ENCODE measurements around the gene ADARB1.

Gene ADARB1

DNA sequence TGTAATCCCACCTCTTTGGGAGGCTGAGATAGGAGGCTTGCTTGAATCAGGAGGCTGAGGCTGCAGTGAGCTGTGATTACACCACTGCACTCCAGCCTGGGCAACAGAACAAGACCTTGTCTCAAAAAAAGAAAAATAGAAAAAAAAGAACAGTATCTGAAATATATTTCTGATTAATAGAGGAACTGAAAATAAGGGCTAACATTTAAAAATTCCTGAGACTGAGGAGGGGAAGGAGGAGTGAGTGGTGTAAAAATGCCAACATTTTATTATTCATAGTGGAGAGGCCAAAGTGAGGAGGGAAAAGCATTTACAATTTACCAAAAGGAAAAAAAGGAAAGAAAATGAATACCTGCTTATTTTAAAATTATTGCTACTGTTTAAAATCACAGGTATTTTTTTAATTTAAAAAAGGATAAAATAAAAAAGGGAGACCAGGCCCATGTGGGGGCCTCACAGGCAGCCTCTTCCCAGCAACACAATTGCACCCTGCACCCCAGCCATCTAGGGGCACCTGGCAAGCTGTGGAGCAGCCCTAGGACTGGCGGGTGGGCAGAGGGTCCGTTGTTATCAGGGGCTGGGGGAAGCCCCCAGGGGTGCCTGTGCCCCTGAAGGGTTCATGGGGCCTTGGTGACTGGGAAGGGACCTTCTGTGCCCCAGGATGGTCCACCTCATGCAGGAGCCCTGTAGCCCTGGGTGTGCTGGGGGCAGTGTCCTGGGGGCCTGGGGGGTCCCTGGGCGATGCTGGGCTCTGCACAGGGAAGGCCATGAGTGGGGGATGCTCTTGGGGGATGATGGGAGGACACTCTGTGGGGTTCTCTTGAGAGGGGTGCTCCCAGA is 34.8 kb upstream of the ADARB1 start:
- peak; percentile 4 to 20 for DNase-seq

- DNase-seq, result no peak
Measured at GRCh38 chr21:45040157-45040711, 34.1 kb upstream of the ADARB1 start.

GRCh38 chr21:45040739-45041138 is 33.6 kb upstream of the ADARB1 start:
- DNase-seq, result no peak

DNA sequence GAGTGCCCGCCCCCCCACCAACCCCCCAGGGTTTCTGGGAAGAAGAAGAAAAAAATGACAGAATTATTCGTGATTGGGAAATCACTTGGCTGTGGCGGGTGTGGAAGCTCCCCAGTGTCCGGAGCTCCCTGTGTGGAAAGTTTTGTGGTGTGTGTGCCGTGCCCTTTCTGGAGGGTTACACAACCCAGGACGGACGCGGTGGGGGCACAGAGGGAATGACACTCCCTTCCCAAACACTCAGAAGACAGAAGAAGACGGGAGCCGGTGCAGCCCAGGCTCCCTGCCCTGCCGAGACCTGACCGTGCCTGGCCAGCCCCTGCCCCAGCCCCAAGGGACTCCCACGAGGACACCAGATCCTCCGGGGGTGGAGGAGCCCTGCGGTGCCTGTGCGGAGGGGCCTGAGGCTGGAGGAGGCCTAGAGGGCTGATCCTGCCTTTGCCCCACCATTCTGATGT is 33.0 kb upstream of the ADARB1 start:
- peak; percentile 74 to 81 for DNase-seq

DNA sequence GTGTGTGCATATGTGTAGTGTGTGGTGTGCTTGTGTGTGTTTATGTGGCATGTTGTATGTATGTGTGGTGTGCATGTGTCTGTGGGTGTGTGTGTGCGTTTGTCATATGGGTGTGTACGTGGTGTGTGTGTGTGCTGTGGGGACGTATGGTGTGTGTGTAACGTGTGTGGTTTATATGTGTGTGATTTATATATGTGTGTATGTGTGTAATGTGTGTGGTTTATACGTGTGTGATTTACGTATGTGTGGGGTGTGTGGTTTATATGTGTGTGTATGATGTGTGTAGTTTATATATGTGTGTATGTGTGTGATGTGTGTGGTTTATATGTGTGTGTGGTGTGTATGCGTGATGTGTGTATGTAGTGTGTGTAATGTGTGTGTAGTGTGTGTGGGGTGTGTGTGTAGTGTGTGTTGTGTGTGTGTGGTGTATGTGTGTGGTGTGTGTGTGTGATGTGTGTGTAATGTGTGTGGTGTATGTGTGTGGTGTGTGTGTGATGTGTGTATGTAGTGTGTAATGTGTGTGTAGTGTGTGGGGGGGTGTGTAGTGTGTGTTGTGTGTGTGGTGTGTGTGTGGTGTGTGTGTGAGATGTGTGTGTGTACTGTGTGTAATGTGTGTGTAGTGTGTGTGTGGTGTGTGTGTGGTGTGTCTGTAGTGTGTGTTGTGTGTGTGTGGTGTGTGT is 32.3 kb upstream of the ADARB1 start:
- DNase-seq, result no peak

DNA sequence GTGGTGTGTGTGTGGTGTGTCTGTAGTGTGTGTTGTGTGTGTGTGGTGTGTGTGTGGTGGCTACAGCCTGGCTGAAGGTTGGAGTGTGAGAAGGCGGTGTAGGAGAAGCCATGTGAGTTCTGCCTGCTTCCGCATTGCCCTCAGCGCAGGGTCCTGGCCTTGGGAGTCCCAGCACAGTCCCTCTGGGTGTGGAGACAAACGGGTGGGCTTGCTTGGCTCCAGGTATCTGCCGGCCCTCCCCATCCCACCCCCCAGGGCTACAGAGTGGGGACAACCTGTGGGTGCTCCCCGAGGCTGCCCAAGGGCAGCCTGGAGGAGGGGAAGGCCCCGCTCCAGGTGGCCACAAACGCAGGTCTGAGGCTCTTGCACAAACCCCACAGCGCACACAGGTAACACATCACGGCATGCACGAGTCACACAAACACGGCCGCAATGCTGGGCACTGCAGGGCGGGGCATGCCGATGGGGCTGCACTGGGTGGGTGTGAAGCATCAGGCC is 31.7 kb upstream of the ADARB1 start:
- DNase-seq, result no peak

- no peak for DNase-seq
Measured at GRCh38 chr21:45043541-45044020, 30.8 kb upstream of the ADARB1 start.

DNA sequence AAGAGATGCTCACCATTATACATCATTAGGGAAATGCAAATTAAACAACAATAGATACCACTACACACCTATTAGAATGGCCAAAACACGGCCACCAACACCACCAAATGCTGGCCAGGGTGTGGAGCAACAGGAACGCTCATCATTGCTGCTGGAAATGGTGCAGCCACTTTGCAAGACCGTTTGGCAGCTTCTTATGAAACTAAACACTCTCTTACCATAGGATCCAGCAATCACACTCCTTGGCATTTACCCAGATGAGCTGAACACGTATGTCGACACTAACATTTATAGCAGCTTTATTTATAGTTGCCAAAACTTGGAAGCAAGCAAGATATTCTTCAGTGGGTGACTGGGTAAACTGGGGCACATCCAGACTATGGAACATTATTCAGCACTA is 28.9 kb upstream of the ADARB1 start:
- DNase-seq, result no peak

GRCh38 chr21:45047257-45047656 is 27.1 kb upstream of the ADARB1 start:
- DNase-seq, result no peak

DNA sequence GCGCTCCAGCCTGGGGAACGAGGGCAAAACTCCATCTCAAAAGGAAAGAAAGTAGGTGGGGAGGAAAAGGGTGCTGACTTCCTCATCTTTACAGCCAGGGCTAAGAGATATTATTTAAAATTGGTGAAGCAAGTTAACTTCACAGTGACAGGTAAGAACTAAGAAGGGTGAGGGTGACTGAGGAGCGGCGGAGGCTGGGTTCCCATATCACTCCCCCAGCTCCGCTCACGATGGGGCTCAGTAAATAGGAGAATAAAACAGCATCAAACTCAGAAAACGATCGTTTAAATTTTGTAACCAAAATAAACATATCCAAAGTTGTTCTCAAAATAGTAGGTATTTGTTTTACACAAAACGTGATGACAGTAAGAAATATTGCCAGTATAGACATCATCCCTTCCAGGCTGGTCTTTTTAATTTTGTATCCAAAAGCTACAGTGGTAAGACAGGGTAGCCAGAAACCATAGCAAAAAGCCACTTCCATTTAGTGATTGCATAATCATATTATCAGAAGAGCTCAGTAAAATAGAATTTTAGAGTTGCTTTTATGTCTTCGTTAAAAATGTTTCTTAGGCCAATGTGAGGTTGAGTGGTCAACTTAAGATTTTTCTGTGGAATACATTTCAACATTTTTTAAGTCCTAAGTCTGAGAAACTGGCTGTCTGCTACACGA is 26.2 kb upstream of the ADARB1 start:
- DNase-seq, result no peak

GRCh38 chr21:45048968-45049367 is 25.4 kb upstream of the ADARB1 start:
- DNase-seq, result no peak

DNA sequence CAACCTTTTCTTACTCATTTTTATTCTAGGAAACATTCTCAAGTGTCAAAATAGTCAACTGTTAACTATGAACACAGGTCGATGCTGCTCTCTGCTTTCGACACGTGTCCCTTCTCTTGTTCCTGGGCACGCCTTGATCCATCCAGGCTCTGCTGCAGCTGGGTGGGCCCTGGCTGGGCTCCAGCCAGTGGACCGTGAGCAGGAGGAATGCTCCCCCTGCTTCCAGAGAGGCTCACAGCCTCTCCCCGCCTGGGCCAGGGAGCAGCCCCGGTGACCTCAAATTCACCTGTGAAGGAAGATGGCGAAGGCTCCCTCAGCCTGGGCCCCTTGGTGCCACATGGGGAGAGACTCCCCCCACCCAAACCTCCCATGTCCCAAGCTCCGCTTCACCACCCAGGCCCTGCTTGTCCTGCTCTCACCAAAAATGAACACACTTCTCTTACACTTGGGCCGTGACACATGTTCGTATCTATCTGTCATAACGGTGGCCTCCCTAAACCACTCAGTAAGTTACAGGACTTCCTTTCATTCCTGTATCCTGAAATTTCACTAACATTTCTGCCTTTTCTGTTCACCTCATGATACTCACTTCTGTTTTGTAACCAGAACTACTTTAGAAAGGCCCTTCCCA is 24.6 kb upstream of the ADARB1 start:
- DNase-seq, result no peak

GRCh38 chr21:45050345-45050796 is 24.0 kb upstream of the ADARB1 start:
- DNase-seq, result no peak

- DNase-seq, result no peak
Measured at GRCh38 chr21:45050797-45051489, 23.4 kb upstream of the ADARB1 start.

- DNase-seq, result no peak
Measured at GRCh38 chr21:45051580-45052434, 22.6 kb upstream of the ADARB1 start.

- no peak for DNase-seq
Measured at GRCh38 chr21:45052960-45053359, 21.4 kb upstream of the ADARB1 start.

DNA sequence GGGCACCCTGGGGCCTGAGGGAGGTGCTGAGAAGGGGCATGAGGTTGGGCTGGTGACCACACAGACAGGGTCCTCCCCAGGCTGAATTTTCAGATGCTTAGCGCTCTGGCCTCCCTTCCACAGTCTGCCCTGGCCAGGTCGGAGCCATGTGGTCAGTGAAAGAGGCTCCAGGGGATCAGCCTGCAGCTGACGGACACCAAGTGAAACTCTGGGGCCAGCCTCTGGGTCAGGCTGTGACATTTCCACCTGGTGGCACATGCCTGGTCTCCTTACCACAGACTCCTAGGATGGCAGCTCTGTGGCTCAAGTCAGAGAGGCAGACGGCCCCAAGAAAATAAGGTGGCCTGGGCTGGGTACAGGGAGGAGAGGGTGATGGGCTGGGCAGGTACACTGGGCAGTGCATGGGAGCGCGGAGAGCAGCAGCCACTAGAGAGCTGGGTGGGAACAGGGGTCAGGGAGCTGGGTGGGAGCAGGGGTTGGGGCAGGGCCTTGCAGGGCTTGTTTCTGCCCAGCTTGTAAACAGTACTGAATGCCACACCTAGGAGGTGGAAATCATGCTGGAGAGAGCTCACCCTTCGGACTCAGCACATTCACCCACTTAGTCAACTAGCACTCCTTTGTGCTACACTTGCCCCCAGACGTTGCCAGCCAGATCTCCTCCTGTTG is 20.7 kb upstream of the ADARB1 start:
- DNase-seq, result no peak

- no peak for DNase-seq
Measured at GRCh38 chr21:45054227-45054926, 20.0 kb upstream of the ADARB1 start.

DNA sequence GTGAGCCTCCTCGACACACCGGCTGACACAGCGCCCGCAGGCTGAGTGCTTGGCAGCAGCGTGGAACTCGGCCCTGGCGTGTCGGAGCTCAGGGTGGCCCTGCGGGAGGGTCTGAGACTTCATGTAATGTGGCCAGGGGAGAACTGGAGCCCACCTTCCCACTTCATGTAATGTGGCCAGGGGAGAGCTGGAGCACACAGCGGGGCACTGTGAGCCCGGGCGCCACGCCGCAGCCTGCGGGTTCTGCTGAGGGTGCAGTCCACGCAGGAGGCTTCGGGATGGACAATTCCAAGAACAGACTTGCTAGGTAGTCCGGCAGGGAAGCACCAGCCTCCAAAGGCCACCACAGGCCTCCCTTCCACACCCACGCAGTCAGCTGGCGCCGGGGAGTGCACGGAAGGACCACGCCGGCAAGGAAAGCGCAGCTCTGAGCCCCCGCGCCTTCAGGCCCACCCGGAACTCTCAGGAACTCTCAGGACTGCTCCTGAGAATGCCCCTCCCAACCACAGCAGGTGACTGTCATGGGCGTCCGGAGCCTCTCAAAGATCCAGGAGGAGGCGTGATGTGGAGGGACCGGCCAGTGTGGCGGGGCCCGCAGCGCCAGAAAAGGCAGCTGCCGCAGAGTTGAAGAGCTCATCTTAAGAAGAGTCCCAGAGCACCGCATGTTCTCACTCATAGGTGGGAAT is 19.3 kb upstream of the ADARB1 start:
- no peak for DNase-seq

All from inflammatory macrophage treated with lipopolysaccharide for 1 hour (primary cell).